ENCODE data around the gene F3. TPM values are rescaled to one million over a fixed set of nuclear protein-coding genes. Genes with fewer than 3 reads are reported as not detected.

Gene F3
- polyA plus RNA-seq, 1 donor (not counting 4 experiments of a cell fraction or from before 2014, with no cell fraction given) = 1,409 TPM

GRCh38 chr1:94589728-94590127 lies 48.2 kb upstream of the F3 start:
- Histone ChIP-seq H3K9me1 (ENCODE audit: control insufficient read depth, extremely low read depth, insufficient read depth, low read length) (no peaks in the 10 kb centered on the region), H3K4me2 (ENCODE audit: control insufficient read depth, extremely low read depth, insufficient read depth, low read depth, low read length) (no peak overlapping the region), H3K9me3 (ENCODE audit: control insufficient read depth, low read depth, low read length) (no peaks in the 10 kb centered on the region), H3K9ac (ENCODE audit: control insufficient read depth, extremely low read depth, insufficient read depth, low read length) (no peak overlapping the region), H3K36me3 (ENCODE audit: control insufficient read depth in 2 of 2, extremely low read depth in 1 of 2, insufficient read depth in 2 of 2, low read length in 2 of 2) (no peaks in the 10 kb centered on the region), H4K20me1 (ENCODE audit: control insufficient read depth, extremely low read depth, insufficient read depth, low read length) (no peaks in the 10 kb centered on the region), H3K27ac (ENCODE audit: control insufficient read depth, insufficient read depth, low read length) (no peak overlapping the region), H3K4me3 (ENCODE audit: control insufficient read depth in 2 of 3, extremely low read depth in 1 of 3, insufficient read depth in 2 of 3, low read depth in 1 of 3, low read length in 3 of 3) (no peak overlapping the region), H3K4me1 (ENCODE audit: control insufficient read depth, extremely low read depth, insufficient read depth, low read length) (no peaks in the 10 kb centered on the region), H3K79me2 (ENCODE audit: control insufficient read depth, insufficient read depth, low read length) (no peaks in the 10 kb centered on the region), H2AFZ (ENCODE audit: control insufficient read depth, low read length) (no peak overlapping the region), H3K27me3 (ENCODE audit: control insufficient read depth, extremely low read depth, insufficient read depth, low read length) (no peaks in the 10 kb centered on the region)
- FAIRE-seq (no peak), DNase-seq (ENCODE audit: low read depth, low spot score) (no peak)
- TF ChIP-seq EZH2 (IDR thresholded peaks at IDR 0.05; ENCODE audit: low read length) = no peak
- dilution Hi-C loops (cut with MboI; ENCODE audit: extremely low pct_ligation_motif_present, low sequenced_read_pairs) = no loop called here

DNA sequence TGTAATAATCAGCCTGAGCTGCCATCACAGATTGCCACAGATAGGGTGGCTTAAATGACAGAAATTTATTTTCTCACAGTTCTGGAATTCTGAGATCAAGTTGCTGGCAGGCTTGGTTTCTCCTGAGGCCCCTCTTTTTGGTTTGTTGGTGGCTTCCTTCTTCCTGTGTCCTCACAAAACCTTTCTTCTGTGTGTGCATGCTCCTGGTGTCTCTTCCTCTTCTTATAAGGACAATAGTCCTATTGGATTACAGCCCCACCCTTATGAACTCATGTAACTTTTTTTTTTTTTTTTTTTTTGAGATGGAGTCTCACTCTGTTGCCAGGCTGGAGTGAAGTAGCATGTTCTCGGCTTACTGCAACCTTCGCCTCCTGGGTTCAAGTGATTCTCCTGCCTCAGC lies 41.0 kb upstream of the F3 start:
- no peak for DNase-seq (ENCODE audit: low read depth, low spot score)
- H3K27me3 ChIP-seq (ENCODE audit: control insufficient read depth, extremely low read depth, insufficient read depth, low read length) = no peaks in the 10 kb centered on the region
- TF ChIP-seq, protein P1, sequence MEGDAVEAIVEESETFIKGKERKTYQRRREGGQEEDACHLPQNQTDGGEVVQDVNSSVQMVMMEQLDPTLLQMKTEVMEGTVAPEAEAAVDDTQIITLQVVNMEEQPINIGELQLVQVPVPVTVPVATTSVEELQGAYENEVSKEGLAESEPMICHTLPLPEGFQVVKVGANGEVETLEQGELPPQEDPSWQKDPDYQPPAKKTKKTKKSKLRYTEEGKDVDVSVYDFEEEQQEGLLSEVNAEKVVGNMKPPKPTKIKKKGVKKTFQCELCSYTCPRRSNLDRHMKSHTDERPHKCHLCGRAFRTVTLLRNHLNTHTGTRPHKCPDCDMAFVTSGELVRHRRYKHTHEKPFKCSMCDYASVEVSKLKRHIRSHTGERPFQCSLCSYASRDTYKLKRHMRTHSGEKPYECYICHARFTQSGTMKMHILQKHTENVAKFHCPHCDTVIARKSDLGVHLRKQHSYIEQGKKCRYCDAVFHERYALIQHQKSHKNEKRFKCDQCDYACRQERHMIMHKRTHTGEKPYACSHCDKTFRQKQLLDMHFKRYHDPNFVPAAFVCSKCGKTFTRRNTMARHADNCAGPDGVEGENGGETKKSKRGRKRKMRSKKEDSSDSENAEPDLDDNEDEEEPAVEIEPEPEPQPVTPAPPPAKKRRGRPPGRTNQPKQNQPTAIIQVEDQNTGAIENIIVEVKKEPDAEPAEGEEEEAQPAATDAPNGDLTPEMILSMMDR (optimal IDR thresholded peaks at IDR 0.05 in 1 of 3, IDR thresholded peaks at IDR 0.05 in 1 of 3, conservative IDR thresholded peaks at IDR 0.05 in 1 of 3; ENCODE audit: extremely low read depth in 1 of 3, insufficient read depth in 2 of 3, low read length in 3 of 3) = no peak
- TF ChIP-seq EZH2 (IDR thresholded peaks at IDR 0.05; ENCODE audit: low read length) = no peak
- H3K36me3 ChIP-seq (ENCODE audit: control insufficient read depth in 2 of 2, extremely low read depth in 1 of 2, insufficient read depth in 2 of 2, low read length in 2 of 2) = no peaks in the 10 kb centered on the region
- no peaks in the 10 kb centered on the region for H4K20me1 ChIP-seq (ENCODE audit: control insufficient read depth, extremely low read depth, insufficient read depth, low read length)
- H3K4me2 ChIP-seq (ENCODE audit: control insufficient read depth, extremely low read depth, insufficient read depth, low read depth, low read length) = no peak overlapping the region
- peaks cover 3% of the 10 kb centered on the region for H3K9me3 ChIP-seq (ENCODE audit: control insufficient read depth, low read depth, low read length)
- no peaks in the 10 kb centered on the region for H3K9me1 ChIP-seq (ENCODE audit: control insufficient read depth, extremely low read depth, insufficient read depth, low read length)
- no peak overlapping the region for H3K4me3 ChIP-seq (ENCODE audit: control insufficient read depth in 2 of 3, extremely low read depth in 1 of 3, insufficient read depth in 2 of 3, low read depth in 1 of 3, low read length in 3 of 3)
- H3K79me2 ChIP-seq (ENCODE audit: control insufficient read depth, insufficient read depth, low read length) = no peaks in the 10 kb centered on the region
- peaks cover 30% of the 10 kb centered on the region for H3K4me1 ChIP-seq (ENCODE audit: control insufficient read depth, extremely low read depth, insufficient read depth, low read length)
- H2AFZ ChIP-seq (ENCODE audit: control insufficient read depth, low read length) = no peak overlapping the region
- dilution Hi-C loops (cut with MboI; ENCODE audit: extremely low pct_ligation_motif_present, low sequenced_read_pairs) = no loop called here
- H3K9ac ChIP-seq (ENCODE audit: control insufficient read depth, extremely low read depth, insufficient read depth, low read length) = no peak overlapping the region
- FAIRE-seq = no peak
- no peak overlapping the region for H3K27ac ChIP-seq (ENCODE audit: control insufficient read depth, insufficient read depth, low read length)
